Adrenal gland (tissue), 5 donors: ENCODE data around the gene ABHD12B.

Experiments used
- POLR2A ChIP-seq, 2 donors: fragments of 450-650 bp; IDR thresholded peaks; one replicate each; pipeline ENCODE4 v1.6.1; 2017; ENCODE audit warnings: antibody characterized with exemption in 2 of 2, mild to moderate bottlenecking in 2 of 2, moderate library complexity in 1 of 2
- TF ChIP-seq, protein P1 (sequence below), 6 experiments: fragments of 450-650 bp in 4 of 6; fragments of 200-600 bp in 2 of 6; sonication (generic) in 1 of 6; IDR thresholded peaks; 1 replicate in 5 of 6; 2 replicates in 1 of 6; pipeline versions ENCODE4 v1.5.1 to v1.8.0; 2016 to 2021; ENCODE audit warnings: antibody characterized with exemption in 6 of 6, mild to moderate bottlenecking in 2 of 6, moderate library complexity in 1 of 6
- donor health status: DM: no; HTN: no; CAD: no.

DNA sequence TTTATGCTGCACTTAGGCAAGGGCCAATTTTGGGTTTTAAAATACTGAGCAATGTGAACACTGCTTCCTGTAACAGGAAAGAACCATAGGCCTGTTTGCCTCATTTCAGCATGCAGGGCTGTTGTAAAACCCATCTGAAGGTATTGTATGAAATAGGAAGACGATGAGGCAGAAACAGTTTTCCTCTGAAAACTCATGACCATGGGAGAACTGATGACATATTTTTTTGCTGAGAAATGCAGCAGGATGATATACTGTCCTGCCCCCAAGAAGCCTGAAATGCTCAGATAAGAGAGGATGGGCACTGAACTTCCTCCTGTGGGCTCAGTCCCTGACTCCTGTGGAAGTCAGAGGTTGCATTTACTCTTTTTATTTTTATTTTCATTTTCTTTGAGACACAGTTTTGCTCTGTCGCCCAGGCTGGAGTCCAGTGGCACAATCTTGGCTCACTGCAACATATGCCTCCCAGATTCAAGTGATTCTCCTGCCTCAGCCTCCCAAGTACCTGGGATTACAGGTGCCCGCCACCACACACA is 55.1 kb downstream of the ABHD12B start:
- TF ChIP-seq, protein P1, sequence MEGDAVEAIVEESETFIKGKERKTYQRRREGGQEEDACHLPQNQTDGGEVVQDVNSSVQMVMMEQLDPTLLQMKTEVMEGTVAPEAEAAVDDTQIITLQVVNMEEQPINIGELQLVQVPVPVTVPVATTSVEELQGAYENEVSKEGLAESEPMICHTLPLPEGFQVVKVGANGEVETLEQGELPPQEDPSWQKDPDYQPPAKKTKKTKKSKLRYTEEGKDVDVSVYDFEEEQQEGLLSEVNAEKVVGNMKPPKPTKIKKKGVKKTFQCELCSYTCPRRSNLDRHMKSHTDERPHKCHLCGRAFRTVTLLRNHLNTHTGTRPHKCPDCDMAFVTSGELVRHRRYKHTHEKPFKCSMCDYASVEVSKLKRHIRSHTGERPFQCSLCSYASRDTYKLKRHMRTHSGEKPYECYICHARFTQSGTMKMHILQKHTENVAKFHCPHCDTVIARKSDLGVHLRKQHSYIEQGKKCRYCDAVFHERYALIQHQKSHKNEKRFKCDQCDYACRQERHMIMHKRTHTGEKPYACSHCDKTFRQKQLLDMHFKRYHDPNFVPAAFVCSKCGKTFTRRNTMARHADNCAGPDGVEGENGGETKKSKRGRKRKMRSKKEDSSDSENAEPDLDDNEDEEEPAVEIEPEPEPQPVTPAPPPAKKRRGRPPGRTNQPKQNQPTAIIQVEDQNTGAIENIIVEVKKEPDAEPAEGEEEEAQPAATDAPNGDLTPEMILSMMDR (IDR thresholded peaks at IDR 0.05): no peak
- TF ChIP-seq POLR2A (IDR thresholded peaks at IDR 0.05): no peak
